ENCODE results near the gene ST8SIA4.
"Not testable (repeated sequence)": the region's sequence is repeated elsewhere in the genome, so short reads cannot be mapped to it uniquely, and the experiment has no call there.

The ST8SIA4 gene

DNA sequence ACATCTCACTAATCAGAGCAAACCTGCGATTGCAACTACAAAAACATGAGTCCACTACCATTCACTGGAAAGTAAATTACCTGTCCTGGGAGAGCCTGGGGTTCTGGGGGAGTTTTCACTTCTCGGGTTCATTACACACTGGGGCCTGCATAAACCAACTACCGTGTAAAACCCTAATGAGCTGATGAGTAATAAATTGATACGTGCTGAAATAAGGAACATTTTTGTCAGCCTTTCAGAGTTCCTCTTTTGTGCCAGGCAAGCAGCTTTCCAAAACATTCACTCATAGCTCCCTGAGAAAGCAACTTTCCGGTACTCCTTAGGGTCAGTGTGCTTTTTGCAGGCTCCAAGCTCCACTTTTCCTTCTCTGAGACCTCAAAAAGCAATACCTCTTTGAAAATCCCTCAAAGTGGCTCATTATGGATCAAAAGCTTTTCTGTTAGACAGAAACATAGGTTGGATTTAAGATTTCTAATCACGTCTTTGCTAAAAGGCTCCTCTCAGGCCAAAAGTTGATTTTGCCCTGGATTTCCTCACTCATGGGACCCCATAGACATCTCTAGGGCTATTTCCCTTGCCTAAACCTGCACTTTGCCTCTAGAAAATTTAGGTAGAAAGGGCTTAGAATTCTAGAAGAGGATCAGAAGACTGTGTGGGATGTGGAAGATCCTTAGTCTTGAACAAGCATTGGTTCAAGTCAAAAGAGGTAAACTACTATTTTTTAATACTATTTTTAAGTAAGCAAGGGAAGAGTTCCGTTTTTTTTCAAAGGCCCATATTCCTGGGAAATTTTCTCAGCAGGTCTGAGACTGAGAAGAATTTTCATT lies 74.8 kb downstream of the ST8SIA4 start:
- DNase-seq = peak; percentile 20

DNA sequence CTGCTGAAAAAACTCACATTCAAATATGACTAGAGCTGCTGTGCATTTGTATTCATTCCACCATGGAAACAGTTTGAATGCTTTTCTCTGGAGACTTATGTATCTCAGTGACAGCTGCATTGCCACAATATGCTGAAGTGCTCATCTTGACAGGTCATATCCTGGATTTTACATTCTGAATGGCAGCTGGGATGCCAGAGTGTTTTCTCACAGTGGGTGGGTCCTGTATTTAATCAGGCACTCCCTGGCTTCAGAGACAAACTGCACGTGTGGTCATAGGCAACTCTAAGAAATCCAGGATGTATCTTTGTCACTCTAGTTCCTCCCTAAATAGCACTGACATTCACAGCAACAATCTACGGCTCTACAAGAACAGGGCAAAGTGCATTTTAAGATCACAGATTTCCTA lies 75.6 kb downstream of the ST8SIA4 start:
- peak; percentile 56 for DNase-seq

DNA sequence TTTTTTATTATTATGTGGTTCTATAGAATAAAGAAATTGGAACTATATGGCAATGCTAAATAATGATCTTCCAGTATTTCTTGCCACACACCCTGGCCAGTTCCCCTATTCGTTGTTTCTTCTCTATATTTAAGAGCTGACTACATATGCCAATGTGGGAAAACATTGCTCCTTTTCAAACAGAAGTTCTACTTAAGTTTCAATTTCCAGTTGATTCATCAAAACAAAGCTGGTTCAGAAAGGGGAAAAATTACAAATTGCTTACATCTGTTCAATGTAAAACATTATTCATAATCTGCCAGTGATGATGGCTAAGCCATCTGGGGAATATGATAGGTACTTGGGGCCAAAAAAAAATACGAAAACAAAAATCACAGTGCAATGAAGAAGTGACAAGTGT lies 76.9 kb downstream of the ST8SIA4 start:
- no peak for DNase-seq

DNA sequence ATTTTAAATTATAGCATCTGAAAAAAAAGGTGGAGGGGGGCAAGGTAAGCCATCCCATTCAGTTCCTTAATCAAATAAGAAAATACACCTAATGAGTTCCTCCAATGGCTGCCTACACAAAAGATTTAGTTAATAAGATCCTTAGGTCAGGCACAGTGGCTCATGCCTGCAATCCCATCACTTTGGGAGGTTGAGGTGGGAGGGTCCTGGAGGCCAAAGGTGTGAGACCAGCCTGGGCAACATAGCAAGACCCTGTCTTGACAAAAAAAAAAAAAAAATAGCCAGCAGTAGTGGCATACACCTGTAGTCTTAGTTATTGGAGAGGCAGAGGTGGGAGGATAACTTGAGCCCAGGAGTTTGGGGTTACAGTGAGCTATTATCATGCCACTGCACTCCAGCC lies 78.4 kb downstream of the ST8SIA4 start:
- no peak for DNase-seq

DNA sequence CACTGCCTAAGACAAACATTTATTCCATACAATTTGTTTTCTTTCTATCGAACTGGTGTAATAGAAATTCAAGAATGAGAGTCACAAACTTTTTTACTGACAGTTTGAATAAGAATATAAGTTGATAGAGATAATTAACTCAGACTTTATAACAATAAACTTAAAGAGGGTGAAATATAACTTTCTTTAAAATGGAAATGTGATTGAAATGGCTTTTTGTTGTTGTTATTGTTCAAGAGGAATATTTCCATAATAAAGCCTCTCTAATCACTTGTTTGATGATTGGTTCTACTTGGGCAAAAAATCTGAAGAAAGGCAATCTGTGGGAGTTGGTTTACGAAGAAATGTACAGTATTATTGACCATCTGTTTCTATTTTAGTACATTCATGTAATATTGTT lies 79.3 kb downstream of the ST8SIA4 start:
- no peak for DNase-seq

DNA sequence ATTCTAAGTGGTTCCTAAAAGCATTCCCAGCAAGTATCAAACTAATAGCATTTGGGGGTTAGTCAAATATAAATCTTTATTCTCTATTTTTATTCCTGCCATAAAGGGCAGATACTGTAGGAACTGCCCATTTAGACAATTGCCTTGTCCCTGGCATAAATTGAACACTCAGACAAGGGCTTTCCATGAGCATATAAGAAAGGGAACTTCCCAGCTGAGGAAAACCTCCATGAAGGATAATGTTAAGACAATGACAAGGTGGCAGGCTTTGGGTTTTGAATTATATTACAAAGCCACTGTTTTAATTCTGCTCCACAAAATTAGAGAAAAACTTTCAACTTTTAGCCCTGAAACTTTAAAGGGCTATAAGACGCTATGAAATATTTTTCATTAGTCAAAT lies 81.3 kb downstream of the ST8SIA4 start:
- no peak for DNase-seq

DNA sequence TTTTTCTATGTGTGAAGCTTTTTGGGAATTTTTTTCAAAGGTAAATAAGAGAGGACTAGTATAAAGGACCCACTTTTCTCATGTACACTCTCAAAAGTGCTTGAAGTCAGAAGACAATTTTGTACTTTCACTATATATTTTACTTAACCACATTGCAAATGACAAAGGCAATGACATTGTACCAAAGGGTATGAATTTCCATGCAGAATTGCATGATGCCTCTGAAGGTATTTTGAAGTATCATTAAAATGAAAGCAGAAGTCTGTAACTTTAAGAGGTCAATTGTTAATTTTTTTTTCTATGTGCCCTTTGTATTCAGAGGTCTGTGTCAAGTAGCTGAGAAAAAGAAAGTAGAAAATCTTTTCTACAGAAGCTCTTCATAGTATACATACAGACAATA lies 84.7 kb downstream of the ST8SIA4 start:
- no peak for DNase-seq

DNA sequence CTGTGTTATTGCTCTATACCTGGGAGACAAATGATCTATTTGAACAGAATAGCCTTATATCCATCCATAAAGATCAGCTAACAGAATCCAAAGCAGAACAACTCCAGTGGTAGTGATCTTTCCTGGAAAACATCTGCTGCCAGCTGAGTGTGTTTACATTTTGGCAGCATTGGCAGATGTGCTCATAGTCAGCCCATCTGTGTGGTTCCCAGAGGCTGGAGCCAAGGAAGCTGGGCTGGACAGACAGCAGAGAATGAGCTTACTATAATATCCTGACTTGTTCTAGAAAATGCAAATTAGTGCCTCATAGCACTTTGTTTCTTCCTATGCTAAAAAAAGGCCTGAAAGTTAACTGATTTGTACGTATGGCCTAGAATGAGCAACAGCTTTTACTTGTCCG lies 99.7 kb downstream of the ST8SIA4 start:
- DNase-seq = peak; percentile 71

DNA sequence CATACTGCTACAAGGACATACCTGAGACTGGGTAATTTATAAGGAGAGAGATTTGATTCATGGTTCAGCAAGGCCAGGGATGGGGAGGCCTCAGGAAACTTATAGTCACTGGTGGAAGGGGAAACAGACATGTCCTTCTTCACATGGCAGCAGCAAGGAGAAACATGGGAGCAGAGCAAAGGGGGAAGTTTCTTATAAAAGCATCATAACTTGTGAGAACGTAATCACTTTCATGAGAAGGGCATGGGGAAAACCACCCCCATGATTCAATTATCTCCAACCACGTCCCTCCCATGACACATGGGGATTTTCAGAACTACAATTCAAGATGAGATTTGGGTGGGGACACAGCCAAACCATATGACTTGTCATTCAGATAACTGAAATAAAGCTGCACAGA lies 100.9 kb downstream of the ST8SIA4 start:
- DNase-seq = no peak

DNA sequence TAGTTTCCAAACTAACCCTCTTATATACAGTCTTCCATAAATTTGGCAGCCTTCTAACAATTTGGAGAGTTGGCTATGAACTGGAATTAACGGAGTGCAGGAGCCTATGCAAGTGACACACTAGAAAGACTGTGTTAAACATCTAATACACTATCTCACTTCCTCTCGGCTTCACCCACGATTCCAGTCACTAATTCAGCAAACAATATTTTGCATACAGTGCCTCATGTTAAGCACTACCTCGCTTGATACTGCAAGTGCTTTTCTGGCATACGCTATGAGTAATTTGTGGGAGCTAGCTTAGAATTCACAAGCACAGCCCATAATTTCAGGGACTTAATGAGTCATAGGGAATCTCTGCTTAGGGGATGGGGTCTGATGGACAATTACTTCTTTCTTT lies 102.5 kb downstream of the ST8SIA4 start:
- no peak for DNase-seq

DNA sequence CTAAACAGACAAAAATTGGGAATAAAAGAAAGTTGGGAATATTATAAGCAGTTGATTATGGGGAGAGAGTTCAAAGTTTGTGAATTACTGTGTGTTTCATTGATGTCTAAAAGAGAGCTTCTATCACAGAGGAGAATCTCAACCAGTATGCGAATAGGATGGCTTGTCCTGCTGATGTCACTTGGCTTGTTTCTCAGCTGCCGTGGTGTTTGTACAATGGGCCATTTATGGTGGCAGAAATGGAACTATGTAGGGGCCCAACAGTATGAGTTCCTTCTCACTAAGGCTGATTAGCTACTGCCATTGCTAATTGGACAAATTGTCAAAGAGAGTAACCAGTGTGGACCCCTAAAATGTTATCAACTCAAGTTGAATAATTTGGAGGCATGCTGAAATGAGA lies 103.9 kb downstream of the ST8SIA4 start:
- no peak for DNase-seq

DNA sequence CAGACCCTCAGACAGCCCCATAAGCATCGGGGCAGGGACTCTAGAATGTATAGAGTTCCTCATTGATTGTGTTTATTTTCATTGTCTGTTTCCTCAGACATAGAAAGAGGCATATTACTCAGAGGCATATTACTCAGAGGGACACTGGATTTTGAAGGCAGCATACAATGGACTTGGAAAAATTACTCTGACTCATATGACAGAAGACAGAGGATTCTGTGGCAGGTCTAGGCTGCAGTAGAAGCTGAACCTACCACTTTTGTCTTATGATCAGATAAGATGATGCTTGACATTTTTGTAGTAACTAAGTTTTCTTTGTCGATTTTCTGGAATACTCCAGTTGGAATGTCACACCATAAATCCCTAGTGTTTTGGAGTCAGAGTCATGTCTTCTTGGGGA lies 105.2 kb downstream of the ST8SIA4 start:
- DNase-seq = no peak

DNA sequence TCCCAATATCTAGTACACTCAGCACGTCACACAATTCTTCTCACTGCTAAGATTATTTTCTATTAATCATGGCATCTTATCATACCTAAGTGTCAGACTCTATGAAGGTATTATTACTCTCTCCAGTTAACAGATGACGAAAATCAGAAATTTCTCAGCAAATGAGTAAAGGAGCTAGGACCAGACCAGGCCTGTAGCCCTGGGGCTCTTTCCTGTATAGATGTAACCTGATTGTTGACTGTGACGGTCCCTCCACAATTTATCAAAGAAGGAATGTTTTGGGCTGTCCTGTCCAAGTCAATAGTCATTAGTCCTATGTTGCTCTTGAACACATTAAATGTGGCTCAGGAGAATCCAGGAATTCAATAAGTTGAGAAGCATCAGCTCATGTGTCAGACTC lies 106.2 kb downstream of the ST8SIA4 start:
- no peak for DNase-seq

DNA sequence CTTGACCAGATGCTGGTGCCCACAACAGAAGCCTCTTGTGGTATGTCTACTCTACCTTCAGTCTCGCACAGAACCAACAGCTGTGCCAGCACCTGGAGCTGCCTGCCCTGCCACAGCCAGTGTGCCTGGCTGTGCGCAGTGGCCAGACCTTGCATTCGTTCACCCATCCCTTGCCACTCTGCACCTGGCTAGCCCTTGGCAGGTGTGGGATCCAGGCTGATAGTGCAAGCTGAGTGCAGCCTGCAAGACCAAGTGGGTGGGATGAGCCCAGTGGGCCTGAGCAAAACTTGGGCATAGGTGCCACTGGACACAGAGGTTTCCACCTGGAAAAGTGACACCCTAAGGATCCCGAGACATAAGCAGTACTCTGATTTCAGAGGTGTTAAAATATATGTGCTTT lies 108.2 kb downstream of the ST8SIA4 start:
- no peak for DNase-seq

DNA sequence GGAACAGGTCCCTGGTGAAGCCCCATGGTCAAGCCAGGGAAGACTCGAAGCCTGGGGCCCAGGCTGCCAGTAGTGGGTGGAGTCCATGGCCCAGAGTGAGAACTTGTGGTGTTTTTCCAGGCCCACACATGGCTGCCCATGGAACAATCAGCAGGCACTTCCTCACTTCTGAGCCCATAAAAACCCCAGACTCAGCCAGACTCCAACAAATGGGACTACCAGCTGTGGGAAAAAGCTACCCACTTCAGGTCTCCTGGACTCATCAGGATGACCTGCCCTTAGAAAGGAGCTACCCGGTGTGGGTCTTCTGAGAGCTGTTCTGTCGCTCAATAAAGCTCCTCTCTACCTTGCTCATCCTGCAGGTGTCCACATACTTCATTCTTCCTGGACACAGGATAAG lies 108.9 kb downstream of the ST8SIA4 start:
- no peak for DNase-seq

DNA sequence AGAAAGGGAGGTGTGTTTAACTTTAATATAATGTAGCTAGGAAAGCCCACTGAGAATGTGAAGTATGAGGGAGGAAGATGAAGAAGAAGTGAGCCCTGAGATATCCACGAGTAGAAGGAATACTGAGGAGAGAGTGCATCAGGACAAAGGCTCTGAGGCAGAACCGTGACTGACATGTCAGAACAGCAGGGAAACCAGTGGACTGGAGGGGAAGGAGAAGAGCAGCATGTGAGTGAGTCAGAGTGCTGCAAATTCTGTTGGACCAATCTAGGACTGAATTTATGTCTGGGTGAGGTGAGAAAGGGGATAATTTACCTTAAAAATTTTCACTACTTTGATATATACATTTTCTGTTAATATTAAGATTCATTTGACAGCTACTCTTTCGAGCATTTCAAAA lies 110.3 kb downstream of the ST8SIA4 start:
- DNase-seq = no peak

DNA sequence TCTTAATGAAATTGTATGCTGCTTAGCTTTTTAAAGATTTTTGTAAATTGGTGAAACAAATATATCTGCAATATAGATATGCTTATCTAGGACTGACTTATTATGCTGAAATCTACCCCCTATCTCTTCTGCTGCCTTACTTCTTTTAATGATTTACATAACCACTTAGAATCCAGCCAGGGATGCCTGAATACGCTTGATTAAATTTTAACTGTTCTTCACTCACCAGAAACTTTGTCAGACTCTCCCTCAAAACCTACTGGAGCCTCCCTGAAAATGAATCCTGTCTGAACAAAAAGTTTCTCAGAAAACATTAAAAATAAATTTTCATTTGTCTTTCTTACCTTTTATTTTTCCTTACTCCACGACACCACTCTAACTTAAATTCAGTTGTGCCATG lies 111.7 kb downstream of the ST8SIA4 start:
- no peak for DNase-seq

DNA sequence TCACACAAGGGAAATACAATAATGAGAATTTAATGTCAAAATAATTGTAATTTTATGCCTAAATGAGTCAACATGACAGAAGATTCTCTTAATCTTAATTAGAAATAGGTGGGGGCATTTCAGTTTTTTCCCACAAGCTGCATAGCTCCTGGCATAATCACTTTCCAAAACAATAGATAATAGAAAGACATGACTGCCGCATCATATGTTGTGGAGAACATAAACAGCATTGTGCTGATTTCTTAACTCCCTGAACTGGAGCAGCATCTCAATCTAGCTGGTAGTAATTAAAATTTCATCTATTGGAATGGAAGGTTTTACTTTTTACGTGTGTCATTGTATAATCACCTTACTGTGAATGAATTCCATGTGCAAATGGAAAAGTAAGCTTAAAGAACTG lies 112.1 kb downstream of the ST8SIA4 start:
- no peak for DNase-seq

DNA sequence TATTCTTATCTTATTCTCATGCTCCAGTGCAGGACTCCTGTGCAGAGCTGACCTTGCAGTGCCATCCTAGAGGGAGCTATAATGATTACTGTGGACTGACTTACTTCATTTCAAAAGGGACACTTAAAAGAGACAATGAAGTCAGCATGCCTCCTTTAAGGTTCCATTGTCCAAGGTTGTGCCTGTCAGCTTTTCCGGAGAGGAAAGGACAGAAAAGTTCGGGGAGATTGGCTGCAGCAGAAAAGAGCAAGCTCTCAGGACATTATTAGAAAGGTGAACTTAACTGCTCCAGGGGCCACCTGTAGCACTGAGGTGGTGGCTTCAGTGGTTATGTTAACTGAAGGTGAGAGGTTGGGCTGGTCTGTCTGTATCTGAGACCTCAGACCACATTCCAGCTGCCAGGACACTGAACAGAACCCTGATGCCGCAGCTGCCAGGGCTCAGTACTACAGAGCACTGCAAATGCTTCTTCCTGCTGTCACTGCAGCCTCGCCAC lies 112.9 kb downstream of the ST8SIA4 start:
- DNase-seq = no peak

DNA sequence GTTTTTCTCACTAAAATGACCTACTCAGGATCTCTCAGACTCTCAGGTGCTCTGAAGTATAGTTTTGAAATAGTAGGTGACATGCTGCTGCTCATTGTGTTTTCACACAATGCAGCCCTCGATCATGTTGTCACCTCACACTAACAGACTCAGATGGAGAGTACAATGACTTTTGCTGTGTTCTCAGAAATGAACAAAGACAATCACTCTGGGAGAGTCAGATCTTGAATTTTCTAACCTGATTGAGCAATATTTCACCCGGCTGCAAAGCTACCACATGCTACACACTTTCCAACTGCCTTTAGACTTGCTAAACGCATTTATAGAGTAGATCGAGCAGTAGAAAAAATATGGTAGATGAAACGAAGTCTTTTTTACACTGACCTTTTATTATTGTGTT lies 113.4 kb downstream of the ST8SIA4 start:
- no peak for DNase-seq

DNA sequence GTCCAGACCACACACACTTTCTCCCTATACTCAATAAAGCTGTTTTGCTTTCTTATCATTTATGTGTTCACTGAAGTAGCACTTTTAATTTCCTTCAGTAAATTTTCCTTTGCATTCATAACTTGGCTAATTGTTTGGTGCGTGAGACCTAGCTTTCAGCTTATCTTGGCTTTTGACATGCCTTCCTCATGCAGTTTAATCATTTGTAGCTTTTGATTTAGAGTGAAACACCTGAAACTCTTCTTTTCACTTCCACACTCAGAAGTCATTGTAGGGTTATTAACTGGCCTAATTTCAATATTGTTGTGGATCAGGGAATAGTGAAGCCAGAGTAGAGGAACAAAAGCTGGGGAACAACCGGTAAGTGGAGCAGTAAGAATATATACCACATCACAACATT lies 114.7 kb downstream of the ST8SIA4 start:
- no peak for DNase-seq

DNA sequence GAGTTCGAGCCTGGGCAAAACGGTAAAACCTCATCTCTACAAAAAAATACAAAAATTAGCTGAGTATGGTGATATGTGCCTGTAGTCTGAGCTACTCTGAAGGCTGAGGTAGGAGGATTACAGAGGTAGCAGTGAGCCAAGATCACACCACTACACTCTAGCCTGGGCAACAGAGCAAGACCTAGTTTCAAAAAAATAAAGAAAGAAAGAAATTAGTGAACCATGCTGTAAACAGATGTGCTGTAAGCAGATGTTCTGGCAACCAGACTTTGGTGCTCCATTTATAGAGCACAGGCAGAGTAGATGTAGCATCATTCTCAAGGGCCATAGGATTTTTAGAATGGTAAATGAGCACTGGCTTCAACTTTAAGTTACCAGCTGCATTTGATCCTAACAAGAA lies 115.4 kb downstream of the ST8SIA4 start:
- no peak for DNase-seq

DNA sequence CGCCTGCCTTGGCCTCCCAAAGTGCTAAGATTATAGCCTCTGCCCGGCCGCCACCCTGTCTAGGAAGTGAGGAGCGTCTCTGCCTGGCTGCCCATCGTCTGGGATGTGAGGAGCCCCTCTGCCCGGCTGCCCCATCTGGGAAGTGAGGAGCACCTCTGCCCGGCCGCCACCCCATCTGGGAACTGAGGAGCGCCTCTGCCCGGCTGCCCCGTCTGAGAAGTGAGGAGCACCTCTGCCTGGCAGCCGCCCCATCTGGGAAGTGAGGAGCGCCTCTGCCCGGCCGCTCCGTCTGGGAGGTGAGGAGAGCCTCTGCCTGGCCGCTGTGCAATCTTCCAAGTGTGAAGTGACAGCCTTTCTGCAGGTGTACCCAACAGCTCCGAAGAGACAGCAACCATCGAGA lies 117.5 kb downstream of the ST8SIA4 start:
- not testable (repeated sequence) for DNase-seq

DNA sequence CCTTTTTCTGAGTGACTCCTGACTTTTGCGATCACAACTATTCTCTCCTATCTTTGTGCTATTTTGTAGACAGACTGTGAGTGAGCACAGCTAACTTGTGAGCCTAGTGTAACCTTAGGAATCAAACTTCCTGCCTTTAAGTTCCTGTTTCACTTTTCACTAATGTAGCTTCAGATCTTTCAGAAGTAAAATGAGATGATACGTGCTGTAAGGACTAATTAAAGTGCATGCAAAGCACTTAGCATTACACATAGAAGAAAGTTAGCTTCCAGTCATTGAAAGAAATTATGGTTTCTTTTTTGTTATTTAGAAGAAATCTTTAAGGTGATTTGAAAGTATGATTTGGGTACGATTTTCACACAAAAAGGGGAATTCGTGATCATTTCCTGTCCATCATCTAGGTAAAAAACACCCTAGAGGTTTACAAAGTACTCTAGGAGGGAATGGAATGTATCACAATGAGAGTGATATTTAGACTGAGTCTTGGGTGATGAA lies 122.7 kb downstream of the ST8SIA4 start:
- DNase-seq = no peak
